GM12878 (cell line): ENCODE measurements around the gene WWOX. TPM values are rescaled to one million over a fixed set of nuclear protein-coding genes. Genes with fewer than 3 reads are reported as not detected.

Source experiments
- ATAC-seq: fragments of 200-7000 bp; cut with Tn5 transposase; 3 replicates; pipeline ENCODE4 v1.9.1; 2020; ENCODE audit warnings: mild to moderate bottlenecking, moderate library complexity
- BruUV-seq: library from RNA; stranded (reverse); fragments of 400-500 nt; replicated peaks from 2 replicates; lab custom pipeline; 2021; lab: Mats Ljungman, UMichigan
- CTCF ChIA-PET: fragments of 300-600 bp; sonication (Branson Sonifier 250); formaldehyde crosslinking; extraction: SDS; loops from one replicate; lab custom pipeline; 2021; ENCODE audit warnings: inconsistent platforms; lab: Yijun Ruan, JAX
- POLR2A ChIA-PET: fragments of 350-600 bp; formaldehyde crosslinking; extraction: SDS; loops from one replicate; lab custom pipeline; 2021; ENCODE audit warnings: inconsistent platforms; lab: Charles Lee
- RAD21 ChIA-PET: fragments of 300-600 bp; sonication (Branson Sonifier 250); formaldehyde crosslinking; loops from one replicate; lab custom pipeline; 2023; ENCODE audit warnings: antibody characterized with exemption; ENCODE audit not compliant: unreplicated experiment; lab: Charles Lee
- SMC1A ChIA-PET: fragments of 300-600 bp; sonication (Branson Sonifier 250); formaldehyde crosslinking; loops from one replicate; lab custom pipeline; 2023; ENCODE audit not compliant: unreplicated experiment, uncharacterized antibody; lab: Charles Lee
- DNase-seq: peaks from one replicate; pipeline ENCODE4 v3.0.0-alpha.2; 2011; ENCODE audit warnings: low read depth, low spot score
- FAIRE-seq: peaks from 3 replicates; lab custom pipeline; 2011; peaks lifted over from hg19 to GRCh38; lab: Jason Lieb, UNC
- H2AFZ ChIP-seq: 2 replicates; pipeline ENCODE4 v1.6.0; 2011; ENCODE audit warnings: low read depth, low read length, control low read depth; ENCODE audit not compliant: control insufficient read depth
- H3K27ac ChIP-seq: 2 replicates; pipeline ENCODE4 v1.5.1; 2011; ENCODE audit warnings: control low read depth; ENCODE audit not compliant: control insufficient read depth, insufficient read depth
- H3K27me3 ChIP-seq, 2 experiments: replicated peaks in 1 of 2; 2 replicates each; pipeline versions ENCODE4 v1.6.0 to v1.6.1; 2011; ENCODE audit warnings: low read length in 1 of 2; ENCODE audit not compliant: control insufficient read depth in 2 of 2, insufficient read depth in 2 of 2
- H3K36me3 ChIP-seq, 2 experiments: 2 replicates each; pipeline ENCODE4 v1.5.1; 2011; ENCODE audit warnings: low read length in 1 of 2; ENCODE audit not compliant: control insufficient read depth in 2 of 2, insufficient read depth in 2 of 2
- H3K4me1 ChIP-seq: 2 replicates; pipeline ENCODE4 v1.6.1; 2011; ENCODE audit warnings: mild to moderate bottlenecking, low read length, moderate library complexity, mixed read lengths; ENCODE audit not compliant: control insufficient read depth, insufficient read depth
- H3K4me2 ChIP-seq: 2 replicates; pipeline ENCODE4 v1.6.0; 2011; ENCODE audit warnings: control low read depth; ENCODE audit not compliant: control insufficient read depth, insufficient read depth
- H3K4me3 ChIP-seq: fragments of 200-600 bp; sonication (generic); 2 replicates; pipeline ENCODE4 v1.5.1; 2016
- H3K79me2 ChIP-seq: 2 replicates; pipeline ENCODE4 v1.6.0; 2011; ENCODE audit warnings: low read length; ENCODE audit not compliant: control insufficient read depth, insufficient read depth
- H3K9ac ChIP-seq: 2 replicates; pipeline ENCODE4 v1.8.0; 2011; ENCODE audit warnings: low read length, control low read depth, mixed read lengths; ENCODE audit not compliant: control insufficient read depth, insufficient read depth
- H3K9me3 ChIP-seq: replicated peaks from 3 replicates; pipeline ENCODE4 v1.5.1; 2011; ENCODE audit warnings: mild to moderate bottlenecking, low read length; ENCODE audit not compliant: control insufficient read depth, insufficient read depth
- H4K20me1 ChIP-seq: 2 replicates; pipeline ENCODE4 v1.6.0; 2011; ENCODE audit not compliant: control insufficient read depth, insufficient read depth
- EP300 ChIP-seq, 2 experiments: fragments of 150-350 bp in 1 of 2; IDR thresholded peaks; 2 replicates each; pipeline ENCODE4 v1.6.1; 2011 to 2012; ENCODE audit warnings: low read depth in 2 of 2, low read length in 2 of 2, borderline replicate concordance in 1 of 2, improper control_type of control experiment in 1 of 2, inconsistent platforms in 1 of 2; ENCODE audit not compliant: control insufficient read depth in 1 of 2
- HSF1 ChIP-seq: fragments of 150-350 bp; IDR thresholded peaks from 2 replicates; pipeline ENCODE4 v1.6.1; 2014; ENCODE audit warnings: mild to moderate bottlenecking, low read depth, low read length
- ZBTB33 ChIP-seq: fragments of 450-650 bp; IDR thresholded peaks from 2 replicates; pipeline ENCODE4 v1.6.1; 2017; ENCODE audit warnings: mild to moderate bottlenecking
- ZNF274 ChIP-seq: IDR thresholded peaks from one replicate; pipeline ENCODE4 v1.8.0; 2011; ENCODE audit not compliant: insufficient read length, insufficient read depth
- ZSCAN29 ChIP-seq: fragments of 450-650 bp; IDR thresholded peaks from 2 replicates; pipeline ENCODE4 v1.6.1; 2017; ENCODE audit warnings: mild to moderate bottlenecking, moderate library complexity
- WGBS: methylation state at CpG from one replicate; pipeline ENCODE4 v1.1.6; 2016; ENCODE audit warnings: low lambda C conversion rate; ENCODE audit not compliant: insufficient replicate concordance, insufficient coverage; ENCODE audit errors: missing lambda C conversion rate; 5-methylcytosine and 5-hydroxymethylcytosine counted together
- in situ Hi-C: fragments of 300-500 bp; cut with MboI; formaldehyde crosslinking; loops from 9 replicates; pipeline ENCODE4 v1.14.3; 2018; ENCODE audit warnings: mixed read lengths
- intact Hi-C: fragments of 100-400 bp; cut with micrococcal nuclease; formaldehyde crosslinking; loops from one replicate; pipeline ENCODE4 v1.14.2; 2022; ENCODE audit not compliant: unreplicated experiment
- polyA plus RNA-seq, 11 experiments: library from polyadenylated mRNA; depleted of rRNA in 4 of 11; unstranded in 6 of 11; stranded (reverse) in 5 of 11; fragments of >200 nt; fragmentation: Nextera tagmentation in 4 of 11; fragmentation: Illumina TruSeq in 1 of 11; extraction: Ambion mirVana in 4 of 11; extraction: Trizol in 1 of 11; gene quantifications; 1 replicate in 1 of 11; 2 replicates in 10 of 11; pipeline versions ENCODE4 v1.2.1 to v1.2.3, GENCODE V29; 2011 to 2016; ENCODE audit warnings: inconsistent platforms in 2 of 11, missing spikeins in 2 of 11, low read depth in 1 of 11
- total RNA-seq, 4 experiments: library from RNA; depleted of rRNA in 3 of 4; stranded (reverse); fragments of >200 nt in 3 of 4; fragmentation: Illumina TruSeq in 1 of 4; extraction: Trizol in 1 of 4; gene quantifications; 2 replicates each; pipeline versions ENCODE4 v1.2.1 to v1.2.3, GENCODE V29; 2013 to 2021
- TF ChIP-seq, protein P1 (sequence below): IDR thresholded peaks from 2 replicates; pipeline ENCODE4 v1.6.1; 2011; ENCODE audit warnings: low read depth, low read length, improper control_type of control experiment, borderline replicate concordance
- TF ChIP-seq, protein P2 (sequence below): fragments of 450-650 bp; IDR thresholded peaks from 2 replicates; pipeline ENCODE4 v1.6.1; 2017; ENCODE audit warnings: low read depth, mild to moderate bottlenecking, moderate library complexity
- TF ChIP-seq, protein P3 (sequence below): IDR thresholded peaks from 2 replicates; pipeline ENCODE4 v1.6.1; 2011; ENCODE audit warnings: borderline replicate concordance, low read depth, mild to moderate bottlenecking, moderate library complexity, low read length; ENCODE audit not compliant: insufficient read depth, poor library complexity, severe bottlenecking

Gene WWOX
- total and polyA plus RNA-seq, 10 of the 15 experiments (the other 5 are each of a cell fraction or from before 2014, with no cell fraction given): 2.8 to 24.4 (median 17.8) TPM

DNA sequence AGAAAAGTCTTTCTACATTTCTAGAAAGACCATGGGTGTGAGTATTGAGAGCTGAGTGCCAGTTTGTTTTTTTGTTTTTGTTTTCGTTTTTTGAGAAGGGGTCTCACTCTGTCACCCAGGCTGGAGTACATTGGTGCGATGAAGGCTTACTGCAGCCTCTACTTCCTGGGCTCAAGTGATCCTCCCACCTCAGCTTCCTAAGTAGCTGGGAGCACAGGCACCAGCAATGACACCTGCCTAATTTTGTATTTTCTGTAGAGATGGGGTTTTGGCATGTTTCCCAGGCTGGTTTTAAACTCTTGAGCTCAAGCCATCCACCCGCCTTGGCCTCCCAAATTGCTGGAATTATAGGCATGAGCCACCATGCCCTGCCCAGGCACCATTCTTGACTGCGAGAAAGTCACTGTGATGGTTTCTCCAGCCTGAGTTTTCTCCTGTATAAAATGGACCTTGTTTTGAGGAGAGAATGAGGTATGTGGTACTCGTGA, 827.3 kb downstream of the WWOX start:
- no peak overlapping the region for H3K4me3 ChIP-seq
- H3K27ac ChIP-seq: no peak overlapping the region
- no peak for TF ChIP-seq ZNF274
- TF ChIP-seq, protein P1, sequence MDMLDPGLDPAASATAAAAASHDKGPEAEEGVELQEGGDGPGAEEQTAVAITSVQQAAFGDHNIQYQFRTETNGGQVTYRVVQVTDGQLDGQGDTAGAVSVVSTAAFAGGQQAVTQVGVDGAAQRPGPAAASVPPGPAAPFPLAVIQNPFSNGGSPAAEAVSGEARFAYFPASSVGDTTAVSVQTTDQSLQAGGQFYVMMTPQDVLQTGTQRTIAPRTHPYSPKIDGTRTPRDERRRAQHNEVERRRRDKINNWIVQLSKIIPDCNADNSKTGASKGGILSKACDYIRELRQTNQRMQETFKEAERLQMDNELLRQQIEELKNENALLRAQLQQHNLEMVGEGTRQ: no peak
- ChIA-PET RAD21 (no interaction called here), POLR2A (no interaction called here), SMC1A (no interaction called here), CTCF (interaction anchor here (0.8 kb wide), 1 partner anchor 61 kb away, joined by 3 read pairs; no protein-coding TSS in a partner anchor)
- H3K9ac ChIP-seq: no peak overlapping the region
- in situ Hi-C loops: no loop called here
- FAIRE-seq (no peak), ATAC-seq (no peak), DNase-seq (no peak)
- no TSS peak for BruUV-seq
- H4K20me1 ChIP-seq: no peaks in the 10 kb centered on the region
- H3K4me2 ChIP-seq: no peak overlapping the region
- no peaks in the 10 kb centered on the region for H3K36me3 ChIP-seq
- WGBS: 21% methylated on average over 5 of the region's 5 CpGs
- no peaks in the 10 kb centered on the region for H3K9me3 ChIP-seq
- H3K4me1 ChIP-seq: no peaks in the 10 kb centered on the region
- no peak overlapping the region for H2AFZ ChIP-seq
- intact Hi-C loops: loop anchor here (5.0 to 10.0 kb wide), 2 partner anchors 338 to 676 kb away; partner anchors contain the start of gene MAF
- no peaks in the 10 kb centered on the region for H3K27me3 ChIP-seq
- no peaks in the 10 kb centered on the region for H3K79me2 ChIP-seq

DNA sequence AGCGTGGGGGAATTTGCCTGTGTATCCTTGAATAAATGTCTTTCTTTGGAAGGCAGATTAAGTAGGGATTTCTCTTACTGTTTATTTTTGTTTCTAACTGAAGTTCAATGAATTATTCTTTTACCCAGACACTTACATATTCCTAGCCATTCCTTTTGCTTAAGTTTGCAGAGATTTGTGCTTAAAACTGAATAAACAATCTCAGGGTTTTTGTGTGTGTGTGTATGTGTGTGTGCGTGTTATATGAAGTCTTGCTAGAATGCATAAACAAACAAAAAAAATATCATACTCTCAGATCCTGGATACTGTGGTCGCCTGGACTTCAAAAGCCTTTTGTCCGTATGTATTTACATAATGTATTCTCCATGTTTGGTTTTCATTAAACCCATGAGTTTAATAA, 828.3 kb downstream of the WWOX start:
- no peak overlapping the region for H2AFZ ChIP-seq
- H3K79me2 ChIP-seq: no peaks in the 10 kb centered on the region
- ChIA-PET RAD21 (no interaction called here), POLR2A (no interaction called here), SMC1A (no interaction called here), CTCF (no interaction called here)
- DNase-seq (no peak), ATAC-seq (no peak), FAIRE-seq (no peak)
- H3K9me3 ChIP-seq: no peaks in the 10 kb centered on the region
- no TSS peak for BruUV-seq
- H3K9ac ChIP-seq: no peak overlapping the region
- no peak overlapping the region for H3K4me3 ChIP-seq
- in situ Hi-C loops: no loop called here
- no peaks in the 10 kb centered on the region for H3K4me1 ChIP-seq
- WGBS: 59% methylated on average over 4 of the region's 4 CpGs
- intact Hi-C loops: loop anchor here (5.0 to 10.0 kb wide), 2 partner anchors 337 to 675 kb away; partner anchors contain the start of gene MAF
- no peaks in the 10 kb centered on the region for H3K36me3 ChIP-seq
- H4K20me1 ChIP-seq: no peaks in the 10 kb centered on the region
- H3K27ac ChIP-seq: no peak overlapping the region
- H3K27me3 ChIP-seq: no peaks in the 10 kb centered on the region
- H3K4me2 ChIP-seq: no peak overlapping the region
- TF ChIP-seq, protein P2, sequence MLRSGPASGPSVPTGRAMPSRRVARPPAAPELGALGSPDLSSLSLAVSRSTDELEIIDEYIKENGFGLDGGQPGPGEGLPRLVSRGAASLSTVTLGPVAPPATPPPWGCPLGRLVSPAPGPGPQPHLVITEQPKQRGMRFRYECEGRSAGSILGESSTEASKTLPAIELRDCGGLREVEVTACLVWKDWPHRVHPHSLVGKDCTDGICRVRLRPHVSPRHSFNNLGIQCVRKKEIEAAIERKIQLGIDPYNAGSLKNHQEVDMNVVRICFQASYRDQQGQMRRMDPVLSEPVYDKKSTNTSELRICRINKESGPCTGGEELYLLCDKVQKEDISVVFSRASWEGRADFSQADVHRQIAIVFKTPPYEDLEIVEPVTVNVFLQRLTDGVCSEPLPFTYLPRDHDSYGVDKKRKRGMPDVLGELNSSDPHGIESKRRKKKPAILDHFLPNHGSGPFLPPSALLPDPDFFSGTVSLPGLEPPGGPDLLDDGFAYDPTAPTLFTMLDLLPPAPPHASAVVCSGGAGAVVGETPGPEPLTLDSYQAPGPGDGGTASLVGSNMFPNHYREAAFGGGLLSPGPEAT: no peak
- TF ChIP-seq EP300 (IDR thresholded peaks at IDR 0.05; ENCODE audit: borderline replicate concordance in 1 of 2, control insufficient read depth in 1 of 2, low read depth in 2 of 2, low read length in 2 of 2) (no peak), ZBTB33 (no peak), HSF1 (no peak), ZSCAN29 (no peak)
- TF ChIP-seq, protein P3, sequence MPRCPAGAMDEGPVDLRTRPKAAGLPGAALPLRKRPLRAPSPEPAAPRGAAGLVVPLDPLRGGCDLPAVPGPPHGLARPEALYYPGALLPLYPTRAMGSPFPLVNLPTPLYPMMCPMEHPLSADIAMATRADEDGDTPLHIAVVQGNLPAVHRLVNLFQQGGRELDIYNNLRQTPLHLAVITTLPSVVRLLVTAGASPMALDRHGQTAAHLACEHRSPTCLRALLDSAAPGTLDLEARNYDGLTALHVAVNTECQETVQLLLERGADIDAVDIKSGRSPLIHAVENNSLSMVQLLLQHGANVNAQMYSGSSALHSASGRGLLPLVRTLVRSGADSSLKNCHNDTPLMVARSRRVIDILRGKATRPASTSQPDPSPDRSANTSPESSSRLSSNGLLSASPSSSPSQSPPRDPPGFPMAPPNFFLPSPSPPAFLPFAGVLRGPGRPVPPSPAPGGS: no peak
